IMR-90 (cell line): ENCODE measurements around the gene GUCY2C. TPM values are rescaled to one million over a fixed set of nuclear protein-coding genes. Genes with fewer than 3 reads are reported as not detected.

Source experiments
- ATAC-seq: fragments of 200-7000 bp; cut with Tn5 transposase; 2 replicates; pipeline ENCODE4 v1.9.1; 2020; ENCODE audit warnings: low read depth, mild to moderate bottlenecking, moderate library complexity
- BruUV-seq: library from RNA; stranded (reverse); fragments of 400-500 nt; replicated peaks from 2 replicates; lab custom pipeline; 2021; lab: Mats Ljungman, UMichigan
- CTCF ChIA-PET: fragments of 300-600 bp; formaldehyde crosslinking; extraction: SDS; loops from one replicate; lab custom pipeline; 2021; ENCODE audit warnings: antibody characterized with exemption; lab: Yijun Ruan, JAX
- POLR2A ChIA-PET: fragments of 300-600 bp; sonication (Branson Sonifier 250); formaldehyde crosslinking; loops from one replicate; lab custom pipeline; 2022; ENCODE audit warnings: antibody characterized with exemption; ENCODE audit not compliant: unreplicated experiment; lab: Charles Lee
- DNase-seq: peaks from one replicate; pipeline ENCODE4 v3.0.0; 2013
- H2AFZ ChIP-seq: replicated peaks from 2 replicates; pipeline ENCODE3; 2013; ENCODE audit warnings: low read length, mild to moderate bottlenecking; ENCODE audit not compliant: poor library complexity
- H2AK5ac ChIP-seq: 2 replicates; pipeline ENCODE4 v1.6.1; 2013; ENCODE audit warnings: low read depth, low read length, inconsistent platforms
- H2AK9ac ChIP-seq: replicated peaks from 2 replicates; pipeline ENCODE3; 2013; ENCODE audit warnings: mild to moderate bottlenecking, low read depth, low read length, moderate library complexity; ENCODE audit not compliant: poor library complexity
- H2BK120ac ChIP-seq: 2 replicates; pipeline ENCODE4 v1.6.1; 2013; ENCODE audit warnings: low read depth, low read length, inconsistent platforms
- H2BK15ac ChIP-seq: 3 replicates; pipeline ENCODE4 v1.6.1; 2013; ENCODE audit warnings: low read depth, low read length, inconsistent platforms
- H2BK20ac ChIP-seq: 2 replicates; pipeline ENCODE4 v1.6.1; 2013; ENCODE audit warnings: low read depth, mild to moderate bottlenecking, inconsistent platforms, low read length, moderate library complexity
- H2BK5ac ChIP-seq: 2 replicates; pipeline ENCODE4 v1.6.1; 2013; ENCODE audit warnings: mild to moderate bottlenecking, low read depth, low read length, inconsistent platforms; ENCODE audit not compliant: poor library complexity, severe bottlenecking
- H3K14ac ChIP-seq: replicated peaks from 2 replicates; pipeline ENCODE4 v1.6.1; 2013; ENCODE audit warnings: low read depth, low read length, inconsistent platforms
- H3K18ac ChIP-seq: 2 replicates; pipeline ENCODE4 v1.6.1; 2013; ENCODE audit warnings: low read depth, low read length, control low read depth
- H3K23ac ChIP-seq: 2 replicates; pipeline ENCODE4 v1.6.1; 2013; ENCODE audit warnings: low read depth, low read length, inconsistent platforms
- H3K27ac ChIP-seq: 2 replicates; pipeline ENCODE4 v1.5.1; 2013; ENCODE audit warnings: mild to moderate bottlenecking, control low read depth, low read length; ENCODE audit not compliant: insufficient read depth
- H3K27me3 ChIP-seq: 2 replicates; pipeline ENCODE4 v1.6.1; 2013; ENCODE audit warnings: low read length; ENCODE audit not compliant: control insufficient read depth, insufficient read depth
- H3K36me3 ChIP-seq: 2 replicates; pipeline ENCODE4 v1.6.1; 2013; ENCODE audit warnings: low read length, mixed read lengths; ENCODE audit not compliant: control insufficient read depth, insufficient read depth
- H3K4ac ChIP-seq: 2 replicates; pipeline ENCODE4 v1.6.1; 2013; ENCODE audit warnings: low read depth, low read length, inconsistent platforms
- H3K4me1 ChIP-seq: 2 replicates; pipeline ENCODE4 v1.6.1; 2013; ENCODE audit warnings: low read length, mixed read lengths; ENCODE audit not compliant: control insufficient read depth, insufficient read depth
- H3K4me2 ChIP-seq: 2 replicates; pipeline ENCODE4 v1.6.1; 2013; ENCODE audit warnings: low read depth, mild to moderate bottlenecking, control low read depth, low read length, moderate library complexity
- H3K4me3 ChIP-seq: 2 replicates; pipeline ENCODE4 v1.5.1; 2013; ENCODE audit warnings: low read depth, mild to moderate bottlenecking, control low read depth, low read length, moderate library complexity; ENCODE audit not compliant: insufficient read depth
- H3K56ac ChIP-seq: 2 replicates; pipeline ENCODE4 v1.6.1; 2013; ENCODE audit warnings: low read length, inconsistent platforms; ENCODE audit not compliant: insufficient read depth; ENCODE audit errors: extremely low read depth
- H3K79me1 ChIP-seq, 2 experiments: 2 replicates each; pipeline ENCODE4 v1.6.1; 2013; ENCODE audit warnings: low read length in 2 of 2, inconsistent platforms in 1 of 2, low read depth in 1 of 2
- H3K9ac ChIP-seq: 2 replicates; pipeline ENCODE4 v1.6.1; 2013; ENCODE audit warnings: low read depth, low read length, control low read depth
- H3K9me1 ChIP-seq: 2 replicates; pipeline ENCODE4 v1.6.1; 2013; ENCODE audit warnings: low read length, inconsistent platforms; ENCODE audit not compliant: insufficient read depth
- H3K9me3 ChIP-seq: 2 replicates; pipeline ENCODE4 v1.6.1; 2013; ENCODE audit warnings: low read length; ENCODE audit not compliant: control insufficient read depth, insufficient read depth
- H4K20me1 ChIP-seq: 2 replicates; pipeline ENCODE4 v1.6.1; 2013; ENCODE audit warnings: low read length, inconsistent platforms; ENCODE audit not compliant: insufficient read depth
- H4K5ac ChIP-seq: 2 replicates; pipeline ENCODE4 v1.6.1; 2013; ENCODE audit warnings: mild to moderate bottlenecking, low read depth, low read length, control low read depth
- H4K8ac ChIP-seq, 2 experiments: 2 replicates each; pipeline ENCODE4 v1.6.1; 2013; ENCODE audit warnings: low read depth in 2 of 2, low read length in 2 of 2, control low read depth in 1 of 2, inconsistent platforms in 1 of 2
- H4K91ac ChIP-seq: 2 replicates; pipeline ENCODE4 v1.6.1; 2013; ENCODE audit warnings: low read depth, low read length, inconsistent platforms; ENCODE audit not compliant: insufficient read depth
- BHLHE40 ChIP-seq: fragments of 150-350 bp; IDR thresholded peaks from 2 replicates; pipeline ENCODE4 v1.6.1; 2016; ENCODE audit warnings: mild to moderate bottlenecking, low read depth, low read length
- CEBPB ChIP-seq: IDR thresholded peaks from 2 replicates; pipeline ENCODE4 v1.6.1; 2012; ENCODE audit warnings: low read depth, low read length, improper control_type of control experiment
- CHD1 ChIP-seq: IDR thresholded peaks from 2 replicates; pipeline ENCODE4 v1.6.1; 2012; ENCODE audit warnings: low read depth, low read length, improper control_type of control experiment
- CTCF ChIP-seq: conservative IDR thresholded peaks from 2 replicates; pipeline ENCODE4 v1.5.1; 2012; ENCODE audit warnings: mild to moderate bottlenecking, low read depth, low read length, improper control_type of control experiment
- ELK1 ChIP-seq: fragments of 150-350 bp; IDR thresholded peaks from 2 replicates; pipeline ENCODE4 v1.6.1; 2016; ENCODE audit warnings: low read depth, mild to moderate bottlenecking, low read length, moderate library complexity, borderline replicate concordance
- FOS ChIP-seq: fragments of 150-350 bp; IDR thresholded peaks from 2 replicates; pipeline ENCODE4 v1.6.1; 2016; ENCODE audit warnings: low read depth, low read length
- MAFK ChIP-seq: IDR thresholded peaks from 2 replicates; pipeline ENCODE4 v1.6.1; 2012; ENCODE audit warnings: low read depth, low read length, improper control_type of control experiment
- MAZ ChIP-seq: IDR thresholded peaks from 2 replicates; pipeline ENCODE4 v1.6.1; 2012; ENCODE audit warnings: low read depth, mild to moderate bottlenecking, low read length, improper control_type of control experiment, moderate library complexity, borderline replicate concordance
- MXI1 ChIP-seq: IDR thresholded peaks from 2 replicates; pipeline ENCODE4 v1.6.1; 2012; ENCODE audit warnings: low read depth, mild to moderate bottlenecking, low read length, moderate library complexity, borderline replicate concordance
- NFE2L2 ChIP-seq: fragments of 150-350 bp; IDR thresholded peaks from 2 replicates; pipeline ENCODE4 v1.6.1; 2016; ENCODE audit warnings: low read depth, mild to moderate bottlenecking, low read length
- POLR2A ChIP-seq: IDR thresholded peaks from 2 replicates; pipeline ENCODE4 v1.6.1; 2012; ENCODE audit warnings: mild to moderate bottlenecking, low read depth, low read length
- RAD21 ChIP-seq: IDR thresholded peaks from 2 replicates; pipeline ENCODE4 v1.6.1; 2012; ENCODE audit warnings: low read length, improper control_type of control experiment
- RCOR1 ChIP-seq: IDR thresholded peaks from 2 replicates; pipeline ENCODE4 v1.6.1; 2012; ENCODE audit warnings: mild to moderate bottlenecking, low read length, improper control_type of control experiment; ENCODE audit not compliant: insufficient replicate concordance
- RFX5 ChIP-seq: IDR thresholded peaks from 2 replicates; pipeline ENCODE4 v1.8.0; 2012; ENCODE audit warnings: low read depth, mild to moderate bottlenecking, low read length, moderate library complexity
- SMC3 ChIP-seq: fragments of 150-350 bp; IDR thresholded peaks from 2 replicates; pipeline ENCODE4 v1.6.1; 2016; ENCODE audit warnings: low read depth, mild to moderate bottlenecking, antibody characterized with exemption, low read length, moderate library complexity
- USF2 ChIP-seq: fragments of 150-350 bp; IDR thresholded peaks from 2 replicates; pipeline ENCODE4 v1.6.1; 2017; ENCODE audit warnings: mild to moderate bottlenecking, antibody characterized with exemption, low read length, low read depth
- WGBS, 2 experiments: methylation state at CpG; one replicate each; pipeline versions ENCODE4 v1.1.5 to v1.1.7; 2013; ENCODE audit warnings: missing lambda C conversion rate in 2 of 2; ENCODE audit not compliant: insufficient read length in 1 of 2; ENCODE audit errors: extremely low coverage in 2 of 2; 5-methylcytosine and 5-hydroxymethylcytosine counted together
- dilution Hi-C: fragments of 300-500 bp; cut with HindIII; formaldehyde crosslinking; loops from one replicate; pipeline ENCODE4 v1.14.3; 2018; ENCODE audit warnings: low sequenced_read_pairs; ENCODE audit not compliant: unreplicated experiment
- in situ Hi-C: fragments of 300-500 bp; cut with MboI; formaldehyde crosslinking; loops from 3 replicates; pipeline ENCODE4 v1.14.3; 2019; ENCODE audit warnings: low sequenced_read_pairs, inconsistent platforms, mixed read lengths
- intact Hi-C: fragments of 100-400 bp; cut with micrococcal nuclease; formaldehyde crosslinking; loops from 2 replicates; pipeline ENCODE4 v1.10.0; 2022
- polyA plus RNA-seq, 3 experiments: library from polyadenylated mRNA; depleted of rRNA; stranded (reverse); fragments of >200 nt; gene quantifications; 2 replicates each; pipeline ENCODE4 v1.2.3, GENCODE V29; 2012; ENCODE audit warnings: low replicate concordance in 1 of 3
- total RNA-seq: library from RNA; depleted of rRNA; stranded (reverse); fragments of >200 nt; gene quantifications from 2 replicates; pipeline ENCODE4 v1.2.3, GENCODE V29; 2012

Gene GUCY2C
- total and polyA plus RNA-seq, 2 of the 4 experiments (the other 2 are of a cell fraction): not detected

GRCh38 chr12:14701809-14702568 is 5.6 kb upstream of the GUCY2C start:
- Histone ChIP-seq H3K79me1 (no peaks in the 10 kb centered on the region), H3K4me3 (no peak overlapping the region), H3K4ac (no peak overlapping the region), H2BK20ac (no peak overlapping the region), H4K91ac (no peak overlapping the region), H3K4me2 (no peak overlapping the region), H2BK15ac (no peak overlapping the region), H3K9ac (no peak overlapping the region), H3K56ac (no peak overlapping the region), H4K5ac (no peak overlapping the region), H3K14ac (no peak overlapping the region), H3K23ac (no peak overlapping the region), H3K27me3 (no peaks in the 10 kb centered on the region; the same call in 1 of the 2 replicates), H3K27ac (no peak overlapping the region), H3K18ac (no peak overlapping the region), H2AK9ac (no peak overlapping the region), H3K36me3 (no peaks in the 10 kb centered on the region), H2AK5ac (no peak overlapping the region), H3K4me1 (no peaks in the 10 kb centered on the region), H4K8ac (no peak overlapping the region), H4K20me1 (no peaks in the 10 kb centered on the region), H2AFZ (no peak overlapping the region), H2BK120ac (no peak overlapping the region), H2BK5ac (no peak overlapping the region), H3K9me3 (no peaks in the 10 kb centered on the region), H3K9me1 (no peaks in the 10 kb centered on the region)
- no peak for TF ChIP-seq CHD1
- TF ChIP-seq BHLHE40: no peak
- no peak for TF ChIP-seq MXI1
- TF ChIP-seq RCOR1: no peak
- no peak for TF ChIP-seq RFX5
- TF ChIP-seq ELK1: no peak
- no peak for TF ChIP-seq NFE2L2
- TF ChIP-seq SMC3: no peak
- no peak for TF ChIP-seq MAFK
- TF ChIP-seq USF2: no peak
- no peak for TF ChIP-seq POLR2A
- TF ChIP-seq CEBPB: no peak
- no peak for TF ChIP-seq CTCF
- TF ChIP-seq FOS: no peak
- TF ChIP-seq RAD21: no peak
- no peak for TF ChIP-seq MAZ
- WGBS, 2 experiments: no CpG with 5 or more reads among the region's 6 CpGs
- DNase-seq (no peak), ATAC-seq (no peak)
- ChIA-PET POLR2A (no interaction called here), CTCF (no interaction called here)
- in situ Hi-C loops: no loop called here
- intact Hi-C loops: no loop called here
- no TSS peak for BruUV-seq
- dilution Hi-C loops: no loop called here
